Hepatocyte (in vitro differentiated cells): Measurements from ENCODE around the gene AMDHD1.

Experiments used
- CTCF ChIP-seq: fragments of 200-600 bp; sonication (generic); IDR thresholded peaks from 2 replicates; pipeline ENCODE4 v1.5.1; 2016; ENCODE audit warnings: antibody characterized with exemption, mild to moderate bottlenecking; ENCODE audit not compliant: poor library complexity
- EZH2phosphoT487 ChIP-seq: fragments of 200-600 bp; sonication (generic); IDR thresholded peaks from one replicate; pipeline ENCODE4 v1.6.1; 2018; ENCODE audit warnings: antibody characterized with exemption, mild to moderate bottlenecking, low read depth, moderate library complexity; ENCODE audit not compliant: unreplicated experiment, severe bottlenecking

GRCh38 chr12:95974358-95974757, 31.2 kb downstream of the AMDHD1 start:
- TF ChIP-seq CTCF = no peak
- no peak for TF ChIP-seq EZH2phosphoT487
